ENCODE measurements around the gene HEYL. TPM values are rescaled to one million over a fixed set of nuclear protein-coding genes. Genes with fewer than 3 reads are reported as not detected.

HEYL gene
- total RNA-seq = 0.57 TPM in 1 of 2 replicates, not detected in the other

DNA sequence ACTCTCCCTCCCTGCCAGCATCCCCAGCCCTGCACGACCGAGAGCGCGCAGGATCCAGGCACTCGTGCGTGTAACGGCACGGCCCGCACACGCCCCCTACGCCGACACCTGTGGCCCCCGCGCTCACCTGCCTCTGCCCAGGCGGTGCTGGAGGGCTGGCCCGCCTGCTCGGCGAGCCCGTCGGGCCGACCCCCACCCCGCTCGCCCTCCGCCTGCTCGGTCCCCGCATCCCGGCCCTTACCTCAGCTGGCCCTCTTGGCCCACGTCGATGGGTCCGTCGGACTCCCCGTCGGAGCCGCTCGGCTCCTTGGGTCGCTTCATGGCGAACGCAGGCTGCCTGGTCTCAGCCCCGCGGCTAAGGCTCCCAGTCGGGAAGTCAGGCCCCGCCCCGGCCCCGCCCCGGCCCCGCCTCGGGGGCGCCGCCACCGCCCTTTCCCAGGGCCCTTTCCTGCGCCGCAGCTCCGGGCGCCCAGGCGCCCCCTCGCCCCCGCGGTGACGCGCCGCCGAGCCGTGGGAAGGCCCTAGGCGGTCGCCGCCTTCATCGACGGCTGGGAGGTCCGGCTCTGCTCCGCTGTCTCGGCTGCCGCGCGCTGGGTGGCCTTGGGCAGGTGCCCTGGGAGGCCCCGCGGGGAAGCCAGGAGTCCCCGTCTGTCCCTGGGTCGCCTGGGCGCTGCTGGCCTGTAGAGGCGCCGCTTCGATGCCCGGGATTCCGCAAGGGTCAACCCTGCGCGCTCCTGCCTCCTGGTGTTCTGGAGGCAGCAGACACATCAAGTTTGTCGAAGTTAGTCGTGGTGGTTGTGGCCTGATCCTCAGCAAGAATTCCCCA, at the start of gene HEYL:
HEYL (minus strand) TSS at position 339 of the 826 bp plus-strand sequence; CDS start at position 321, 18 bp downstream.

DNA sequence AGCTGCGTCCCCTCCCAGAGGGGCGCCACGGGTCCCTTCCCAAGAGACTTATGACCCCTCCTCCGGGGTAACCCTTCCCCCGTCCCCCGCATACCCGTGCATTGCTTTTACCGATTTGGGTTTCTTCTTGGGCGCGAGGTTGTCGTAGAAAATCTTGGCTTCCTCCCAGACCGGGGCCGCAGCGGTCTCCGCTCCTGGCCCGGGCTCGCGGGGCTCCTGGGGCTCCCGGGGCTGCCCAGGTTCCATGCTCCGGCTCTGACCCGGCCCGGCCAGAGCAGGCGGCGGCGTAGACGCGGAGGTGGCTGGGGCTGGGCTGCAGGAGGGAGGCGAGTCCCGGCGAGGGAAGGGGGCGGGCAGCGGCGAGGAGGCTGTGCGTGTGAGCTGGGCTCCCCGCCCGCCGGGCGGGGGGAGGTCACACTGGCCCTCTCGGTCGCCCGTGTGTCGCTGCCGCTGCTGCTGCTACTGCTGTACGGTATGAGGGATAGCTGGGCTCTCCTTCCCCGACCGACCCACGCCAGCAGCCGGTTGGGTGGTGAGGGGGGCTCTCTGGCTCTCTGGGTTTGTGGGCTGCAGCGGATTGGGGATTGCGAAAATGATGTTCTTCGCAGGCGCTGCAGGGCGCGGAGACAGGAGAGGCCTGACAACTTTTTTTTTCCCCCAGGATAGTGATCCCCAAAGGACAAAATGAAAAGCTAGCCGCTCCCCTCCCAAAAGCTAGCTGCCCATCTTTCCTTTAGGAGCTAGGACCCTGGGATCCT, 32.5 kb upstream of the HEYL start, which contains the start of gene NT5C1A:
NT5C1A (minus strand) TSS at position 315 of the 758 bp plus-strand sequence; CDS start at position 246, 69 bp downstream.

Other genes starting within 250 kb of the HEYL start
- 5.3 TPM in 1 of 2 replicates, not detected in the other for gene BMP8A, start 148.0 kb downstream of the HEYL start, total RNA-seq
- gene PABPC4, start 62.9 kb downstream of the HEYL start, total RNA-seq = 131 and 166 TPM in 2 replicates
- gene NT5C1A, start 32.5 kb upstream of the HEYL start, total RNA-seq = not detected in 2 replicates
- not detected in 2 replicates for gene HPCAL4, start 51.8 kb upstream of the HEYL start, total RNA-seq
- gene PPIE, start 99.2 kb upstream of the HEYL start, total RNA-seq = 28.6 and 35.0 TPM in 2 replicates
- gene OXCT2, start 131.7 kb upstream of the HEYL start, total RNA-seq = 0.29 and 0.88 TPM in 2 replicates
- under 0.01 and 0.14 TPM in 2 replicates for gene BMP8B, start 149.2 kb upstream of the HEYL start, total RNA-seq
- gene TRIT1, start 243.9 kb upstream of the HEYL start, total RNA-seq = 19.7 and 24.6 TPM in 2 replicates

All from placental pericyte (primary cell).